ENCODE results near the gene MRPL17. TPM values are rescaled to one million over a fixed set of nuclear protein-coding genes. Genes with fewer than 3 reads are reported as not detected.
"Not testable (repeated sequence)": the region's sequence is repeated elsewhere in the genome, so short reads cannot be mapped to it uniquely, and the experiment has no call there.

Gene MRPL17
- total and polyA plus RNA-seq, 9 of the 15 experiments (the other 6 are each of a cell fraction or from before 2014, with no cell fraction given) = 33.9 to 81.6 (median 43.9) TPM

- TF ChIP-seq ATF1 (CRISPR knock-in tag; IDR thresholded peaks at IDR 0.05) = not testable (repeated sequence)
- TF ChIP-seq ATF1 (tag; IDR thresholded peaks at IDR 0.05) (peak; percentile 63), PML (IDR thresholded peaks at IDR 0.05; ENCODE audit: low read length) (0 out of 2 replicates have a peak, but pooled peaks have one; percentile 11), DMBX1 (CRISPR knock-in tag; IDR thresholded peaks at IDR 0.05; ENCODE audit: borderline replicate concordance) (peak; percentile 18; the same call in 1 of the 2 replicates), BRD9 (IDR thresholded peaks at IDR 0.05; ENCODE audit: low read depth, partially characterized antibody) (peak; percentile 87), USF1 (CRISPR knock-in tag; IDR thresholded peaks at IDR 0.05) (peak; percentile 77), TAF1 (IDR thresholded peaks at IDR 0.05; ENCODE audit: control insufficient read depth, extremely low read depth, insufficient read depth, low read length, severe bottlenecking) (peak; percentile 32), RFX7 (CRISPR knock-in tag; IDR thresholded peaks at IDR 0.05) (0 out of 2 replicates have a peak, but pooled peaks have one; percentile 26), POLR2G (IDR thresholded peaks at IDR 0.05; ENCODE audit: low read depth, low read length) (0 out of 2 replicates have a peak, but pooled peaks have one; percentile 5), TRIM24 (IDR thresholded peaks at IDR 0.05) (peak in 1 of 2 experiments; percentile 10; a peak in 2 of 4 replicates), L3MBTL2 (IDR thresholded peaks at IDR 0.05) (peak; percentile 96), LEF1 (IDR thresholded peaks at IDR 0.05) (peak; percentile 66; the same call in 1 of the 2 replicates), HDAC2 (IDR thresholded peaks at IDR 0.05) (peak; percentile 61; the same call in 1 of the 2 replicates), ZFX (CRISPR knock-in tag; IDR thresholded peaks at IDR 0.05) (0 out of 2 replicates have a peak, but pooled peaks have one; percentile 35), TAL1 (IDR thresholded peaks at IDR 0.05) (peak; percentile 63), ZNF592 (IDR thresholded peaks at IDR 0.05) (peak; percentile 94), NKRF (IDR thresholded peaks at IDR 0.05; ENCODE audit: borderline replicate concordance) (peak; percentile 86), SMARCC2 (IDR thresholded peaks at IDR 0.05; ENCODE audit: low read depth) (peak; percentile 67), KLF6 (CRISPR knock-in tag; IDR thresholded peaks at IDR 0.05; ENCODE audit: borderline replicate concordance) (0 out of 2 replicates have a peak, but pooled peaks have one; percentile 32)
- TF ChIP-seq, protein P1, sequence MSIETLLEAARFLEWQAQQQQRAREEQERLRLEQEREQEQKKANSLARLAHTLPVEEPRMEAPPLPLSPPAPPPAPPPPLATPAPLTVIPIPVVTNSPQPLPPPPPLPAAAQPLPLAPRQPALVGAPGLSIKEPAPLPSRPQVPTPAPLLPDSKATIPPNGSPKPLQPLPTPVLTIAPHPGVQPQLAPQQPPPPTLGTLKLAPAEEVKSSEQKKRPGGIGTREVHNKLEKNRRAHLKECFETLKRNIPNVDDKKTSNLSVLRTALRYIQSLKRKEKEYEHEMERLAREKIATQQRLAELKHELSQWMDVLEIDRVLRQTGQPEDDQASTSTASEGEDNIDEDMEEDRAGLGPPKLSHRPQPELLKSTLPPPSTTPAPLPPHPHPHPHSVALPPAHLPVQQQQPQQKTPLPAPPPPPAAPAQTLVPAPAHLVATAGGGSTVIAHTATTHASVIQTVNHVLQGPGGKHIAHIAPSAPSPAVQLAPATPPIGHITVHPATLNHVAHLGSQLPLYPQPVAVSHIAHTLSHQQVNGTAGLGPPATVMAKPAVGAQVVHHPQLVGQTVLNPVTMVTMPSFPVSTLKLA (conservative IDR thresholded peaks at IDR 0.05) = peak; percentile 97 to 98
Observed at GRCh38 chr11:6690431-6691132, 7.4 kb upstream of the MRPL17 start (continued).

Data from K562 (cell line).